GM18519 (cell line): ENCODE data around the gene TRIM29.
"Not testable (repeated sequence)": the region's sequence is repeated elsewhere in the genome, so short reads cannot be mapped to it uniquely, and the experiment has no call there.

ENCODE experiments used
- ATAC-seq: cut with Tn5 transposase; IDR thresholded peaks from one replicate; pipeline ENCODE4 v1.9.1; 2021; ENCODE audit warnings: mild to moderate bottlenecking, moderate library complexity; ENCODE audit not compliant: unreplicated experiment, low FRiP score

Gene TRIM29

GRCh38 chr11:120137611-120138521, at the start of gene TRIM29:
Gene TRIM29, minus strand, starts transcription at chr11:120138113. Its CDS starts 82 bp downstream, at chr11:120138031.
- no peak for ATAC-seq

GRCh38 chr11:120186774-120187591, 49.1 kb upstream of the TRIM29 start:
- ATAC-seq = no peak

- ATAC-seq = no peak
Observed at GRCh38 chr11:120186456-120186773, 48.5 kb upstream of the TRIM29 start.

- no peak for ATAC-seq
Observed at GRCh38 chr11:120185706-120186455, 48.0 kb upstream of the TRIM29 start.

GRCh38 chr11:120184946-120185705, 47.2 kb upstream of the TRIM29 start:
- no peak for ATAC-seq

GRCh38 chr11:120184371-120184945, 46.5 kb upstream of the TRIM29 start:
- no peak for ATAC-seq

- ATAC-seq = no peak
Observed at GRCh38 chr11:120183701-120184141, 45.8 kb upstream of the TRIM29 start.

- ATAC-seq = no peak
Observed at GRCh38 chr11:120182790-120183491, 45.0 kb upstream of the TRIM29 start.

- ATAC-seq = no peak
Observed at GRCh38 chr11:120182372-120182771, 44.5 kb upstream of the TRIM29 start.

- no peak for ATAC-seq
Observed at GRCh38 chr11:120181376-120181975, 43.6 kb upstream of the TRIM29 start.

GRCh38 chr11:120180551-120181232, 42.8 kb upstream of the TRIM29 start:
- ATAC-seq = no peak

GRCh38 chr11:120180063-120180462, 42.1 kb upstream of the TRIM29 start:
- ATAC-seq = not testable (repeated sequence)

GRCh38 chr11:120179057-120179672, 41.3 kb upstream of the TRIM29 start:
- ATAC-seq = no peak

- ATAC-seq = no peak
Observed at GRCh38 chr11:120178561-120179056, 40.7 kb upstream of the TRIM29 start.

- no peak for ATAC-seq
Observed at GRCh38 chr11:120174866-120175265, 37.0 kb upstream of the TRIM29 start.

GRCh38 chr11:120173807-120174206, 35.9 kb upstream of the TRIM29 start:
- ATAC-seq = no peak

GRCh38 chr11:120173019-120173705, 35.2 kb upstream of the TRIM29 start:
- ATAC-seq = no peak
